HCT116 (cell line): Measurements from ENCODE around the gene KCNIP4. TPM values are rescaled to one million over a fixed set of nuclear protein-coding genes. Genes with fewer than 3 reads are reported as not detected.

ENCODE experiments used
- ATAC-seq: fragments of 200-7000 bp; cut with Tn5 transposase; 2 replicates; pipeline ENCODE4 v1.9.1; 2020; ENCODE audit warnings: mild to moderate bottlenecking, moderate library complexity
- BruUV-seq: library from RNA; stranded (reverse); fragments of 400-500 nt; replicated peaks from 2 replicates; lab custom pipeline; 2021; lab: Mats Ljungman, UMichigan
- CTCF ChIA-PET: fragments of 300-600 bp; sonication (Branson Sonifier 250); formaldehyde crosslinking; loops from one replicate; lab custom pipeline; 2021; ENCODE audit warnings: antibody characterized with exemption; lab: Charles Lee
- POLR2A ChIA-PET: fragments of 300-600, 350-600 bp; sonication (Branson Sonifier 250); formaldehyde crosslinking; loops from one replicate; lab custom pipeline; 2021; ENCODE audit warnings: antibody characterized with exemption; lab: Charles Lee
- RAD21 ChIA-PET, 2 experiments: fragments of 300-600 bp; sonication (Branson Sonifier 250); formaldehyde crosslinking; loops; one replicate each; lab custom pipeline; 2023; ENCODE audit warnings: low total read pairs in 2 of 2; ENCODE audit not compliant: uncharacterized antibody in 2 of 2, unreplicated experiment in 2 of 2, low non-redundant PET in 1 of 2; lab: Charles Lee
- DNase-seq: peaks from one replicate; pipeline ENCODE4 v3.0.0-alpha.2; 2010; ENCODE audit warnings: low read depth, low spot score
- H2AFZ ChIP-seq: fragments of 200-600 bp; shearing (Covaris generic), sonication (generic); 2 replicates; pipeline ENCODE4 v1.6.1; 2017; ENCODE audit warnings: low read depth, mixed run types, mixed read lengths, antibody characterized with exemption, low read length; ENCODE audit not compliant: poor library complexity, severe bottlenecking
- H3K27ac ChIP-seq: 2 replicates; pipeline ENCODE4 v1.5.1; 2012; ENCODE audit warnings: low read depth, low read length
- H3K27me3 ChIP-seq: fragments of 200-600 bp; sonication (generic); 2 replicates; pipeline ENCODE4 v1.6.1; 2016; ENCODE audit warnings: mixed run types, low read length, mixed read lengths; ENCODE audit not compliant: insufficient read depth
- H3K36me3 ChIP-seq, 2 experiments: fragments of 200-500 bp in 1 of 2; fragments of 200-600 bp in 1 of 2; sonication (Bioruptor generic) in 1 of 2; sonication (generic) in 1 of 2; 2 replicates each; pipeline versions ENCODE4 v1.5.1 to v1.6.1; 2014 to 2016; ENCODE audit warnings: low read length in 2 of 2, inconsistent platforms in 1 of 2, mixed read lengths in 1 of 2, mixed run types in 1 of 2; ENCODE audit not compliant: insufficient read depth in 2 of 2, control insufficient read depth in 1 of 2
- H3K4me1 ChIP-seq, 2 experiments: fragments of 200-600 bp in 1 of 2; sonication (generic) in 1 of 2; 2 replicates each; pipeline versions ENCODE4 v1.5.1 to v1.6.1; 2012 to 2017; ENCODE audit warnings: low read length in 2 of 2, inconsistent platforms in 1 of 2, mild to moderate bottlenecking in 1 of 2, mixed read lengths in 1 of 2, mixed run types in 1 of 2, moderate library complexity in 1 of 2; ENCODE audit not compliant: insufficient read depth in 2 of 2, control insufficient read depth in 1 of 2
- H3K4me2 ChIP-seq: fragments of 200-600 bp; sonication (generic); 2 replicates; pipeline ENCODE4 v1.6.1; 2017; ENCODE audit warnings: mixed run types, low read length, mixed read lengths
- H3K4me3 ChIP-seq, 2 experiments: fragments of 200-600 bp in 1 of 2; sonication (generic) in 1 of 2; replicated peaks in 1 of 2; 2 replicates each; pipeline ENCODE4 v1.5.1; 2011 to 2016; ENCODE audit warnings: low read length in 2 of 2, control low read depth in 1 of 2, low read depth in 1 of 2, mild to moderate bottlenecking in 1 of 2, mixed read lengths in 1 of 2, mixed run types in 1 of 2
- H3K79me2 ChIP-seq: fragments of 200-600 bp; sonication (generic); 2 replicates; pipeline ENCODE4 v1.6.1; 2017; ENCODE audit warnings: mild to moderate bottlenecking, mixed run types, low read length, moderate library complexity, mixed read lengths; ENCODE audit not compliant: insufficient read depth
- H3K9ac ChIP-seq: fragments of 200-600 bp; sonication (generic); 2 replicates; pipeline ENCODE4 v1.6.1; 2016; ENCODE audit warnings: low read length, mixed read lengths
- H3K9me2 ChIP-seq: fragments of 200-600 bp; sonication (generic), shearing (Covaris generic); 2 replicates; pipeline ENCODE4 v1.6.1; 2017; ENCODE audit warnings: mixed run types, mild to moderate bottlenecking, moderate library complexity; ENCODE audit not compliant: insufficient read depth
- H3K9me3 ChIP-seq, 2 experiments: fragments of 200-500 bp in 1 of 2; fragments of 200-600 bp in 1 of 2; sonication (Bioruptor generic) in 1 of 2; sonication (generic) in 1 of 2; 2 replicates each; pipeline ENCODE4 v1.6.1; 2014 to 2017; ENCODE audit warnings: low read length in 2 of 2, mixed read lengths in 2 of 2, inconsistent platforms in 1 of 2, low read depth in 1 of 2, mild to moderate bottlenecking in 1 of 2, mixed run types in 1 of 2, moderate library complexity in 1 of 2; ENCODE audit not compliant: control insufficient read depth in 1 of 2, insufficient read depth in 1 of 2
- H4K20me1 ChIP-seq: fragments of 200-600 bp; sonication (generic), shearing (Covaris generic); 2 replicates; pipeline ENCODE4 v1.6.1; 2017; ENCODE audit warnings: mixed run types, mild to moderate bottlenecking, moderate library complexity; ENCODE audit not compliant: insufficient read depth
- CBX3 ChIP-seq: IDR thresholded peaks from 2 replicates; pipeline ENCODE4 v1.6.1; 2012; ENCODE audit warnings: low read depth
- CEBPB ChIP-seq: IDR thresholded peaks from 2 replicates; pipeline ENCODE4 v1.6.1; 2012; ENCODE audit warnings: low read depth
- EGR1 ChIP-seq: IDR thresholded peaks from 2 replicates; pipeline ENCODE4 v1.6.1; 2012; ENCODE audit warnings: low read depth
- ELF1 ChIP-seq: IDR thresholded peaks from 2 replicates; pipeline ENCODE4 v1.6.1; 2012; ENCODE audit warnings: low read depth, borderline replicate concordance
- EZH2 ChIP-seq: fragments of 200-600 bp; sonication (generic); IDR thresholded peaks from 2 replicates; pipeline ENCODE4 v1.6.1; 2017; ENCODE audit warnings: antibody characterized with exemption, mixed run types
- FOSL1 ChIP-seq: IDR thresholded peaks from 2 replicates; pipeline ENCODE4 v1.6.1; 2012; ENCODE audit warnings: low read depth
- POLR2A ChIP-seq: IDR thresholded peaks from 2 replicates; pipeline ENCODE4 v1.7.0; 2011; ENCODE audit warnings: borderline replicate concordance; ENCODE audit not compliant: insufficient read depth, insufficient read length; ENCODE audit errors: extremely low read depth
- POLR2AphosphoS5 ChIP-seq: IDR thresholded peaks from 2 replicates; pipeline ENCODE4 v1.6.1; 2011; ENCODE audit warnings: mild to moderate bottlenecking, low read depth, low read length, moderate library complexity
- SIN3A ChIP-seq: IDR thresholded peaks from 2 replicates; pipeline ENCODE4 v1.6.1; 2012; ENCODE audit warnings: low read depth
- SP1 ChIP-seq: IDR thresholded peaks from 2 replicates; pipeline ENCODE4 v1.6.1; 2012; ENCODE audit warnings: low read depth
- SRF ChIP-seq: IDR thresholded peaks from 2 replicates; pipeline ENCODE4 v1.6.1; 2012; ENCODE audit warnings: low read depth
- ZNF274 ChIP-seq: fragments of 200-500 bp; sonication (Bioruptor generic); IDR thresholded peaks from 2 replicates; pipeline ENCODE4 v1.6.1; 2014; ENCODE audit warnings: mild to moderate bottlenecking, low read depth, low read length, inconsistent platforms
- intact Hi-C: fragments of 100-400 bp; cut with micrococcal nuclease; formaldehyde crosslinking; loops from 2 replicates; pipeline ENCODE4 v1.10.0; 2022
- total RNA-seq: library from RNA; stranded (reverse); gene quantifications from one replicate; pipeline ENCODE4 v1.2.1, GENCODE V29; 2021; ENCODE audit not compliant: unreplicated experiment
- TF ChIP-seq, protein P1 (sequence below), 3 experiments: fragments of 200-600 bp in 1 of 3; sonication (generic) in 1 of 3; IDR thresholded peaks in 2 of 3; conservative IDR thresholded peaks in 1 of 3; 2 replicates each; pipeline ENCODE4 v1.5.1; 2012 to 2017; ENCODE audit warnings: low read depth in 2 of 3, low read length in 2 of 3, antibody characterized with exemption in 1 of 3, borderline replicate concordance in 1 of 3, control low read depth in 1 of 3, mild to moderate bottlenecking in 1 of 3, mixed read lengths in 1 of 3, mixed run types in 1 of 3, moderate library complexity in 1 of 3; ENCODE audit not compliant: insufficient read depth in 1 of 3
- TF ChIP-seq, protein P2 (sequence below): IDR thresholded peaks from 2 replicates; pipeline ENCODE4 v1.6.1; 2011; ENCODE audit warnings: mild to moderate bottlenecking, low read length, moderate library complexity; ENCODE audit not compliant: insufficient replicate concordance; ENCODE audit errors: extremely low read depth
- TF ChIP-seq, protein P3 (sequence below): IDR thresholded peaks from 2 replicates; pipeline ENCODE4 v1.6.1; 2012

The KCNIP4 gene
- total RNA-seq, 1 experiment from 2014 or later, result not detected

DNA sequence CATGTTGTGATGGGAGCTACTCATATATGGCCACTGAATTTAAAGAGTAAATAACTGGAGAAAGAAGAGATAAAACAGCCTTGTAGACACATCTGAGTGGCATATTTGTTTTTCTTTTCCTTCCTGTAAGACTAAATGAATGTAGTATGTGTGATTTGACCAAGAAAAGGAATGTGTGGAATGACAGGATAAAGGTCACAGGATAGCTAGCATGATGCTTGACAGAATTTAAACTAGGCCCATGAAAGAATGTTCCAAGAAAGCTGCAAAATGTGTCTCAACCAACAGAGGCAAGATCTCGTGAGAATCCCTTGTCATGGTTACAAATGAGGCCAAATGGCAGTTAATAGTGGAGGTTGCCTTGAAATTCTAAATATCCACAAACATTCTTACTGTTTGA lies 137.0 kb downstream of the KCNIP4 start:
- DNase-seq, result no peak
- H3K9me3 ChIP-seq, result no peaks in the 10 kb centered on the region; a peak in 1 of 4 replicates
- no peak for ATAC-seq
- H3K9me2 ChIP-seq, result no peaks in the 10 kb centered on the region
- no peak overlapping the region for H3K9ac ChIP-seq
- H3K4me1 ChIP-seq, result no peaks in the 10 kb centered on the region
- CTCF ChIA-PET, result no interaction called here
- no peak overlapping the region for H2AFZ ChIP-seq
- RAD21 ChIA-PET, result no interaction called here
- no peak overlapping the region for H3K27ac ChIP-seq
- H3K36me3 ChIP-seq, result no peaks in the 10 kb centered on the region
- intact Hi-C loops, result no loop called here
- BruUV-seq, result no TSS peak
- TF ChIP-seq SIN3A (no peak), SP1 (no peak), SRF (no peak), CBX3 (no peak), ELF1 (no peak), ZNF274 (no peak), FOSL1 (no peak), POLR2AphosphoS5 (no peak), POLR2A (no peak), EZH2 (no peak), EGR1 (no peak), CEBPB (no peak)
- TF ChIP-seq, protein P1, sequence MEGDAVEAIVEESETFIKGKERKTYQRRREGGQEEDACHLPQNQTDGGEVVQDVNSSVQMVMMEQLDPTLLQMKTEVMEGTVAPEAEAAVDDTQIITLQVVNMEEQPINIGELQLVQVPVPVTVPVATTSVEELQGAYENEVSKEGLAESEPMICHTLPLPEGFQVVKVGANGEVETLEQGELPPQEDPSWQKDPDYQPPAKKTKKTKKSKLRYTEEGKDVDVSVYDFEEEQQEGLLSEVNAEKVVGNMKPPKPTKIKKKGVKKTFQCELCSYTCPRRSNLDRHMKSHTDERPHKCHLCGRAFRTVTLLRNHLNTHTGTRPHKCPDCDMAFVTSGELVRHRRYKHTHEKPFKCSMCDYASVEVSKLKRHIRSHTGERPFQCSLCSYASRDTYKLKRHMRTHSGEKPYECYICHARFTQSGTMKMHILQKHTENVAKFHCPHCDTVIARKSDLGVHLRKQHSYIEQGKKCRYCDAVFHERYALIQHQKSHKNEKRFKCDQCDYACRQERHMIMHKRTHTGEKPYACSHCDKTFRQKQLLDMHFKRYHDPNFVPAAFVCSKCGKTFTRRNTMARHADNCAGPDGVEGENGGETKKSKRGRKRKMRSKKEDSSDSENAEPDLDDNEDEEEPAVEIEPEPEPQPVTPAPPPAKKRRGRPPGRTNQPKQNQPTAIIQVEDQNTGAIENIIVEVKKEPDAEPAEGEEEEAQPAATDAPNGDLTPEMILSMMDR (IDR thresholded peaks at IDR 0.05 in 2 of 3, conservative IDR thresholded peaks at IDR 0.05 in 1 of 3; ENCODE audit: borderline replicate concordance in 1 of 3, insufficient read depth in 1 of 3, low read depth in 2 of 3, low read length in 2 of 3), result no peak
- TF ChIP-seq, protein P2, sequence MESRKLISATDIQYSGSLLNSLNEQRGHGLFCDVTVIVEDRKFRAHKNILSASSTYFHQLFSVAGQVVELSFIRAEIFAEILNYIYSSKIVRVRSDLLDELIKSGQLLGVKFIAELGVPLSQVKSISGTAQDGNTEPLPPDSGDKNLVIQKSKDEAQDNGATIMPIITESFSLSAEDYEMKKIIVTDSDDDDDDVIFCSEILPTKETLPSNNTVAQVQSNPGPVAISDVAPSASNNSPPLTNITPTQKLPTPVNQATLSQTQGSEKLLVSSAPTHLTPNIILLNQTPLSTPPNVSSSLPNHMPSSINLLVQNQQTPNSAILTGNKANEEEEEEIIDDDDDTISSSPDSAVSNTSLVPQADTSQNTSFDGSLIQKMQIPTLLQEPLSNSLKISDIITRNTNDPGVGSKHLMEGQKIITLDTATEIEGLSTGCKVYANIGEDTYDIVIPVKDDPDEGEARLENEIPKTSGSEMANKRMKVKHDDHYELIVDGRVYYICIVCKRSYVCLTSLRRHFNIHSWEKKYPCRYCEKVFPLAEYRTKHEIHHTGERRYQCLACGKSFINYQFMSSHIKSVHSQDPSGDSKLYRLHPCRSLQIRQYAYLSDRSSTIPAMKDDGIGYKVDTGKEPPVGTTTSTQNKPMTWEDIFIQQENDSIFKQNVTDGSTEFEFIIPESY, result no peak
- TF ChIP-seq, protein P3, sequence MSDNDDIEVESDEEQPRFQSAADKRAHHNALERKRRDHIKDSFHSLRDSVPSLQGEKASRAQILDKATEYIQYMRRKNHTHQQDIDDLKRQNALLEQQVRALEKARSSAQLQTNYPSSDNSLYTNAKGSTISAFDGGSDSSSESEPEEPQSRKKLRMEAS, result no peak
- no peaks in the 10 kb centered on the region for H3K79me2 ChIP-seq
- no peaks in the 10 kb centered on the region for H3K27me3 ChIP-seq
- no peak overlapping the region for H3K4me2 ChIP-seq
- POLR2A ChIA-PET, result no interaction called here
- no peaks in the 10 kb centered on the region for H4K20me1 ChIP-seq
- no peak overlapping the region for H3K4me3 ChIP-seq
